Stromal cell of bone marrow (primary cell): ENCODE data around the gene BDH1.

Experiments used
- DNase-seq: peaks from one replicate; pipeline ENCODE4 v3.0.0-alpha.2; 2012; ENCODE audit warnings: low read depth

BDH1 gene

DNA sequence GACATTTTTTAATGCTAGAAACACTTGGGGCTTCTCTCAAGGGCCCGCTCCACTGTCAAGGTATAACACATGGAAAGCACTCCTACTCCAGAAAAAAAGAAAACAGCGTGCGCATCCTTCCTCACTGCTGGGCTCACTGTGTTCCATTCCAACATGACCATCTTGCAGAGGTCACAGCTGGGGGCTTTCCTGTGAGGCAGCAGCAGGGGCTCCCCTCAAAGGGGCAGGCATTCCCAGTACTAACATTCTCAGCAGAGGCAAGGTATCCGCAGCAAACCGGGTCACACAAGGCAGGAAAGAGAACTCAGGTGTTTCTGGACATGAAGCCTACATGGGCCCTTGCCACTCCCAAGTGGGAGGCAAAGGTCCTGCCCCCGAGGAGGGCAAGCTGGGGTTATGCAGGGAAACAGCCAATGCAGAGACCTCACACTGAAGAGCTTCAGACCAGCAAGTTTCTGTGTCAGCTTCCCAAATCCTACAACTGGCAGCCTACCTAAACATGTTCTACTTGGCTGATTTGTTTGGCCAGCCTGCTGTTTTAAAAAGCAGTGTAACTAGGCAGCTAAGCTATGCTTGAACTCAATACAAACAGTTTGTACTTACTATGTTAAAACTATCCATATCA is 6.4 kb downstream of the BDH1 start:
- no peak for DNase-seq

DNA sequence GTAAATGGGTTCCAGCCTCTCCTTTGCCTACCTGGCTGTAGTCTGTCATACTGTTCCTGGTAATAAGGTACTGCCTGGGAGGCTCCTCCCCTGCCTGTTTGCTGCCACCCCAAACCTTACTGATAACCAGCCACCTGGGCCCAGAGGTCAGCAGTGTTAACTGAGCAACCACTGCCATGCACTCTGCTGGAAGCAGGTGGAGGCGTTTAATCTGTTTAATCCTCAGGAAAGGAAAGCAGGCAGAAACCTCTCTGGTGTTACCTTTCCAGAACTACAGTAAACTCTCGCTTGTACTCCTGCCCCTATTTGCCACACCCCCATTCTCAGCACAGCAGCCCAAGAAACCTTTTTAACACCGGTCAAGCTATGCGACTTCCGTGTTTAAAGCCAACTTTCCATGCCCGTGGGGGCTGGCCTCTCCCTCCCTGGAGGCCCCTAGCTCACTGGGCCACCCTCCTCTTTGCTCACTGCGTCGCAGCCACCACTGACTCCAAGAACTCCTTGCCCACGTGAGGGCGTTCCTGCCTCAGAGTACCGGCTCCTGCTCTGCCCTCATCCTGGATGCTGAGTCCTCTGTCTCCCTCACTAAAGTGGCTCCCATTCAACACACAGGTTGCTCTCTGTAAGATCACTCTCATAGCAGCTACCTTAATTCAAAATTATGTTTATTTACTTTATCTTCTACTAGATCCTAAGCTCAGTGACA is 8.3 kb downstream of the BDH1 start:
- no peak for DNase-seq

DNA sequence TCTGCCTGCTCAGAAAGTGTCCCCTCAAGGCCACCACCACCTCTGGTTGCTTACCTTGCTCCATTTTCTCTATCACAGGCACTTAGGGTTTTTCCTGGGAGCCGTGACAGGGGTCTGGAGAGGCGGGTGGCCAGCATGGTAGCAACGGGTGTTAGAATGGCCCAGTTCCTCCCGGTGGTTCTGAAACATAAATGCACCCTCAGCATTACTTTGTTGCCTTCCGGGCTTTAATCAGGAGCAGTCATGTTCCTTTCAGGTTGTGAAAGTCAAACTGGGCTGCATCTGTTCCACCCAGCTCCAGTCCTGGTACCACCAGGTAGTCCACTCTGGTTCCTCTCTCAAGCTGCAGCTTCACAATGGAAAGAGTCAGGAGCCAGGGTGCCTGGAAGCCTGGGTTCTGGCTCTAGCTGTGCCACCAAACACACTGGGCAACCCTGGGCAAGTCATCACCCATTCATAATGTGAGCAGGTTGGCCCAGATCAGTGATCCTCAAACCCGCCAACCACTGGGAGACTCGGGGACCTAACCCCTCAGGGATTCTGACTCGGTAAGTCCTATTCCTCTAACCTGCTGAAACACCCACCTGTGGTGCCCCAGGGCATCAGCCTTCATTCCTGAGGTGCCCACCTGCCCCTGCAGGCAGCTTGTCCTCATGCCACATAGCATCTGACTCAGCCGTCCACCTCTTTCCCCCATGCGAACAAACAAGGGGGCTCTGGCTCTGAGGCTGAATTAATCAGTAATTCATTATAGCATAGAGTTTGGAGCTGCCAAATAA is 9.3 kb downstream of the BDH1 start:
- DNase-seq, result no peak

DNA sequence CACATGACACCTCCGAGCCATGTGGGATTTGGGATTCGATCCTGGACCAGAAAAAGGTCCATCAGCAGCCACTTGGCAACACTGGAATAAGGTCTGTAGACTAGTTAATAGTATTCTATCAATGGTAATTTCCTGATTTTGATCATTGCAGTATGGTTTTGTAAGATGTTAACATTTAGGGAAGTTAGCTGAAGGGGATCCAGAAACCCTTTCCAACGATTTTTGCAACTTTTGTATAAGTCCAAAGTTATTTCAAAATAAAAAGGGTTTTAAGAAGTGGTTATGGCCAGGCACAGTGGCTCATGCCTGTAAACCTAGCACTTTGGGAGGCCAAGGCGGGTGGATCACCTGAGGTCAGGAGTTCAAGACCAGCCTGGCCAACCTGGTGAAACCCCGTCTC is 10.2 kb downstream of the BDH1 start:
- no peak for DNase-seq

DNA sequence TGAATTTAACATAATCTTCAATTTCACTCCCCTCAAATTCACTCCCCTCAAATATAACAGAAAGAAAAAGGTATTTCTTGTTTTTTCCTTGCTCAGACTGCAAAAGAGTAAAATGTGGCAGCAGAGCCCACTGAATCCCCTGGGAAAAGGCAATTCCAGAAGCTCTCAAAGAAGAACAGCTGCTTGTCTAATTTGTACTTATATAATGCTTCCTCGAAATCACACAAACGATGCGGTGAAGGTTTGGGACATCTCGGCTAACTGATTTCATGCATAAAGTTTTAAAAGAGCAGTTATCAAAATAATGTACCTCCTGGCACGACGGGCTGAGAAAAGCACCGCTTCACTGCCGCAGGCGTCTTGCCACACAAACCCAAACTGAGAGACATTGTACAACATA is 10.7 kb downstream of the BDH1 start:
- no peak for DNase-seq

DNA sequence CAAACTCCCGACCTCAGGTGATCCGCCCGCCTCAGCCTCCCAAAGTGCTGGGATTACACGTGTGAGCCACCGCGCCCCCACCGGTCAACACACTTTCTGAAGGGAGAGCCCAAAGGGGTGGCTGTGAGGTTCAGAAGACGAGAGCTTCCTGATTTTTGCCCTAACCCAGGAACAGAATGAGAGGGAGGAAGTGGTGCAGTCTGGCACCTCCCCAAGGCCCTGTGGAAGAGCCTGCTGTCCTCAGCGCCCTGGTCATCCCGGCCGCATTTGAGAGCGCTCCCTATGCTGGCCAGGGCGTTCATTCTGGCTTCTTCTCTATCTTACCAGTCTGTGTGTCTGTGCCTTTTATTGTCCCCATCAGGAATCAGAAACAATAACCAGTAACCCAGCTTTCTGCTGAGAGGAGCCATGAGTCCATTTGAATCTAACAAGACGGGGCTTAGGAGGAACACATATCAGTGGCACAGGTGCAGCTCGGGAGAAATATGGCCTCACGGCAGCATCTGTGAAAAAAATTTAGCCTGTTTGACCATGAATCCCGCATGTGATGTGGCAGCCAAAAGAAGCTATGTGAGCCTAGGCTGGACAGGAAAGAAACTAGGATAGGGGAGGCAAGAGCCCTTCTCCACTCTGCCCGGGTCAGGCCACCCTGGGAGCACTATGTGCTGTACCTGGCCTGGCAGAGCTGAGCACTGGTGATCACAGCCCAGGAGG is 12.9 kb downstream of the BDH1 start:
- no peak for DNase-seq

DNA sequence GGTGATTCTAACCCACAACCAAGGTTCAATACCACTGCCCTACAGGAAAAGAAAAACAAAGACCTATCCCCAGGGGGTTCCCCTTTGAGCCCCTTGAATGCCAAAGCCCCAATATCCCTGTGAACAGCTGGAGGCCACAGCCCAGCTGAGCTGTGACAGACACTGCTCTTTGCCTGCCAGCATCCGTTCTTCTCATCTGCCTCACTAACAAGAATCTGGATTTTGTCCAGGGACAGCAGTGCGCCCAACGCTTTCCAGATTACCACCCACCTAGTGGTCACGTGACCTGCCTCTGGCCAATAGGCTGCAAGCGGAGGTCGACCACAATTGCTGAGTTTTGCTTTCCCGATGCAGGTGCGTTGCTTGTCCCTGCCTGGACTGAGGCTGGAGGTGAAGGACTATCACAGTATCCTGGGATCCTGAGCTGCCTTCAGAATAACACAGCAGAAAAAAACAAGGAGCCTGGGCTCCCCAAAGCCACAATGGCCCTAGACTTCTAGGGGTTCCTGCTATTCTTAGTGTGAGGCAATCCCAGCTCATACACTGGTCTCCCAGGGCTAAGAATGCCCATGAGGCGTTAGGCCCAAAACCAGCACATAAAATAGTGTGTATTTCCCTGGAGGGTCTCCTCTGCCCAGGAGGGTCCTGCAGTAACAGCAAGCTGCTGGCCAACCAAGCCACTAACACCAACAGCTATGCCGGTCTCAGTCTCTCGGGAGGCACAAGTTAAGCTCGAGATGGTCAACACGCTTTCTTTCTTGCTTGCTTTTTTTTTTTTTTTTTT is 13.8 kb downstream of the BDH1 start:
- no peak for DNase-seq

DNA sequence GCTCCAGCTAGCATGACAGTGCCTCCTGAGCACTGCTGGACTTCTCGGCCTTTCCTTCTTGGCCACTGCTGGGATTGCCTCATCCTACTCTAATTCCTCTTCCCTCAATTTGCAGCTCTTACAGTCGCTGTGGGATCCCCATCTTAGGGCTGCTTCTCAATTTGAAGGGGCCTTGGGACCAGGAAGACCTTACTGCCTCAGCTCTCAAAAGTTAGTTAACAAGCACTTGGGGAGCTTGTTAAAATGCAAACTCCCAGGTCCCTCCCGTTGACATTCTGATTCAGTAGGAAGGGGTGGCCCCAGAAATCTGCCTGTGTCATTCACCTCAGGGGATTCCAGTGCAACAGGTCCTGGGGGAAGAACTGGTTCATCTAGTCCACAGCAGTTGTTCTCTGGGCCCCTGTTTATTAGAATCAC is 14.8 kb downstream of the BDH1 start:
- no peak for DNase-seq

DNA sequence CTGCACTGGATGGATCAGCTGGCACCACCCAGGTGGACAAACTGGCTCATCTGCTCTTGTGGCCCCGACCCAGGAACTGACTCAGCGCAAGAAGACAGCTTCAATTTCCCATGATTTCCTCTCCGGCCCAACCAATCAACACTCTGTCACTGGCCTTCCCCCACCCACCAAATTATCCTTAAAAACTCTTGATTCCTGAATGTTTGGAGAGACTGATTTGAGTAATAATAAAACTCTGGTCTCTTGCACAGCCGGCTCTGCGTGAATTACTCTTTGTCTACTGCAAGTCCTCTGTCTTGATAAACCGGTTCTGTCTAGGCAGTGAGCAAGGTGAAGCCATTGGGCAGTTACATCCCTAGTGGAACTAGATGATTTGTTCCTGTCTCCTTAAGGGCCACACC is 16.1 kb downstream of the BDH1 start:
- no peak for DNase-seq

DNA sequence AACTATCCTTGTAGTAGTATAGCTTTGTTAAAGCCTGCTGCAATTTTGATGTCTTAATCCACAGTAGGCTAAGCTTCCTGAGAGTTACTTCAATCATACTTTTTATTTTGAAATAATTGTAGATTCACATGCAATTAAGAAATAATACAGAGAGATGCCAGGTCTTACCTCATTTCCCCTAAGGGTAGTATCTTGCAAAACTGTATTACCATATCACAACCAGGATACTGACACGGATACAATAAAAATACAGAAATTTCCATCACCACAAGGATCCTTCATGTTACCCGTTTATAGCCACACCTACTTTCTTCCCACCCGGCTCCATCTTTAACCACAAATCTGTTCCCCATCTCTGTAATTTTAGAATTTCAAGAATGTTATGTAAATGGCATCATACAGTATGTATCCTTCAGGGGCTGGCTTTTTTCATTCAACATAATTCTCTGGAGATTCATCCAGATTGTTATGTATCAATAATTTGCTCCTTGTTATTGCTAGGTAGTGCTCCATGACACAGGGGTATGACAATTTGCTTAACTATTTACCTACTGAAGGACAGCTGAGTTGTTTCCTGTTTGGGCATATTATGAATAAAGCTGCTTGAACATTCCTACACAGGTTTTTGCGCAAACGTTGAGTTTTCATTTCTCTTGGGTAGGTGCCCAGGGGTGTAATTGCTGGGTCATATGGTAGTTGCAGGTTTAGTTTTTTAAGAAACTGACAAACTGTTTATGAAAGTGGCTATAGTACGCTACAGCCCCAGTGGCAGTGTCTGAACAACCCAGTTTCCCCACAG is 21.6 kb downstream of the BDH1 start:
- no peak for DNase-seq

DNA sequence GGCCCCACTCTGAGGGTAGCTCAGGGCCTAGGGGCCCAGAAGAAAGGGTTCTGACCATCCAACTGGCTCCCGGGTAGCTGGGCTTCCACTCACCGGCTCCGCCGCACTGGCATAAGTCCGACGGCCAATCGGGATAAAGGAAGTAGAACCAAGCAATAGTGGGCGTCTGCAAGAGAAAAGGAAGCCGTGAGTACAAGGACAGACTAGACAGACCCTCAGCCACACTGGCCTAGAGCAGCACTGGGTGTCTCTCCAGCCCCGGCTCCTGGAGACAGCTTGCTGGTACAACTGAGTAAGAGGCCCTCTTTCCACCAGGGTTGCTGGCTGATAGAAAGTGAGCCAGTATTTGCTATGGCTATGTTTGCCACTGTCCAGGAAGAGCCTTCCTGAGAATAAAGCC is 22.4 kb downstream of the BDH1 start:
- no peak for DNase-seq

DNA sequence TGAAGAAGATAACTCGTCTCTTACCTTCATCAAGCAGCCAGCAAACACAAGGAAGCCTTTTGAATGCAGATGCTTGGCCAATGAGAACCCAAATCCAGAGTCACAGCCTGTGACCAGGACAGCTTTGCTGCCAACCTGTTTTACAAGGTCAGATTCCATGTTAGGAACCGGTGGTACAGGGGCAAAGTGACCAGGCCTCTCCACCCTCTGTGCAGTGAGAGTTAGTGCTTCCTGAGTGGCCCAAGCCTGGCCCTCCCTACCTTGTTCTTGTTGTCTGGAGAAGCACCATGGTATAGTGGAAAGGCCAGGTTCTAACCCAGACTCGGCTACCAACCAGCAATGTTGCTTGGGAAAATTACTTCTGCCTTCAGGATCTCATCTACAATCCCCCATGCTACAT is 23.4 kb downstream of the BDH1 start:
- DNase-seq, result no peak

DNA sequence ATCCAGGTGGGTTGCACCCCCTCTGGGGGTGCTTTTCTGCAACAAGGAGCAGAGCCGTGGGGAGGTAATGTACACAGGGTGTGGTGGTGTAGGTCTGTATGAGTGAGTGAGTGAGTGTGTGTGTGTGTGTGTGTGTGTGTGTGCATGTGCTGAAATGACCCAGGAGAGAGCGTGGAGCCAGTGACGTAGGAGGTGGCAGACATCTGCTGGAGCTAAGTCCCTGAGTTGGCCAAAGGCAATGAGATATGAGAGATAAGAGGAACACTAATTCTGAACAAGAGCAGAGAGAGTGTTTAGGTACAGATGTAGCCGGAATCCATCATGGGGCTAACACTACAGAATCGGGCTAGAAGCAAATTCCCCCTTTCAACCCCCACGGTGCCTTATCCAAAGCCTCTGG is 27.6 kb downstream of the BDH1 start:
- no peak for DNase-seq

DNA sequence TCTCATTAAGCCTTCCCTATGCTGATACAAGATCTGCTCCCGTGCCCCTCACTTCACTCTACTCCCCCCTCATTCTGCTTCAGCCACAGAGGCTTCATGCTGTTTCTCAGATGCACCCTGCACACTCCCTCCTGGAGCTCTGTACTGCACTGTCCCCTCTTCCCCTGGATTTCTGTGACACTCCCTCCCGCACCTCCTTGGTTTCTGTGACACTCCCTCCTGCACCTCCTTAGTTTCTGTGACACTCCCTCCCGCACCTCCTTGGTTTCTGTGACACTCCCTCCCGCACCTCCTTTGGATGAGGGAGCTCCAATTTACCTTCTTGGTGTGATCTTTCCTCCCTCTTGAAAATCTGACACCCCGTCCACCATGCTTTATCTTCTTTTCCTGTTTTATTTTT is 28.2 kb downstream of the BDH1 start:
- no peak for DNase-seq

DNA sequence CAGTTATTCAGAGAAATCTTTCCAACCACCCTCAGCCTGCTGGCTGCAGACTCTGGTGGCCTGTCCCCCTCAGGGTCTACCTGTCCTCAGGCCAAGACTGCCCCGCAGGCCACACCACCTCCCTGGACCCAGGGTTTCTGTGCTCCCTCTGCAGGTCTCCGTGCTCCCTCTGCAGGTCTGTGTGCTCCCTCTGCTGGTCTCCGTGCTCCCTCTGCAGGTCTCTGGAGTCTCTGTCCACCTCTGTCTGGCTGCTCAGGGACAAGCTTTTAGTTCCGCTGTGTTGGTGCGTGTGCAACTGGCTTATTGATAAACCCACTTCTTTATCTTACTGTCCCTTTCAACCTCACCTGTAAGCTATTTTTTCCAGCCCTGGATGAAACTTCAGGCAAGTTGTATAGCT is 30.1 kb downstream of the BDH1 start:
- no peak for DNase-seq

DNA sequence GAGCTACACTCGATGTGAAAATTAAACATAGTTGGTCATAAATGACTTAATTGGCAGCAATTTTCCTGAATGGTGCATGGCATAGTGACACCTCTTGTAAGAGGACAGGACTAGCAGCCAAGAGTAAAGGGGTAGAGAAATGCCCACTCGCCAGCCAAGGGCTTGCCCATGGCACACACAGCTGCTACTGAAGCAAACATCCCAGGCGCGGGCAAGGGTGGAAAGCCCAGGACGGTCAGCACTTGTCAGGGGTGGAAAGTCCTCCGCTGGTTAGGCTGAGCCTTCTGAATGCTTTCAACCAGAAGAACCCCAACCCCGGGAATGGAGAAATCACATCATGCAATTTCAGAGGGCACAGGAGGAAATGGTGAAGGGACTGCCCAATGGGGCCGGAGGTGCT is 31.6 kb downstream of the BDH1 start:
- DNase-seq, result no peak

DNA sequence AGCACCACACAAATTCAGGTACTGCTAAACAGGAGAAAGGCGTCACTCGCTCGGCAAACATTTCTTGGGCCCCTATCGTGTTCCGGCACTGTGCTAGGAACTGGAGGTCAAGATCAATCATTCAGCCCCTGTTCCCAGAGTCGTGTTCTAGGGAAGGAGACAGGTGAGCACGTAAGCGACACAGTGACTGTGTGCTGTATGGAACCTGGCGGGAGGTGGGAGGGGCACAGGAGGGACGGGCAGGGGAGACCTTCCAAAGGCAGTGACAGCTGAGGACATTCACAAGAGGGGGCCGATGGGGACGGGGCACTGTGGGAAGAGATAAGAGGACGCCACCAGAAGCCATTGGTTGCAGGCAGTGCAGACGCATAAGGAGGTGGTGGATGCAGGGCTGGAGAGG is 32.2 kb downstream of the BDH1 start:
- no peak for DNase-seq

DNA sequence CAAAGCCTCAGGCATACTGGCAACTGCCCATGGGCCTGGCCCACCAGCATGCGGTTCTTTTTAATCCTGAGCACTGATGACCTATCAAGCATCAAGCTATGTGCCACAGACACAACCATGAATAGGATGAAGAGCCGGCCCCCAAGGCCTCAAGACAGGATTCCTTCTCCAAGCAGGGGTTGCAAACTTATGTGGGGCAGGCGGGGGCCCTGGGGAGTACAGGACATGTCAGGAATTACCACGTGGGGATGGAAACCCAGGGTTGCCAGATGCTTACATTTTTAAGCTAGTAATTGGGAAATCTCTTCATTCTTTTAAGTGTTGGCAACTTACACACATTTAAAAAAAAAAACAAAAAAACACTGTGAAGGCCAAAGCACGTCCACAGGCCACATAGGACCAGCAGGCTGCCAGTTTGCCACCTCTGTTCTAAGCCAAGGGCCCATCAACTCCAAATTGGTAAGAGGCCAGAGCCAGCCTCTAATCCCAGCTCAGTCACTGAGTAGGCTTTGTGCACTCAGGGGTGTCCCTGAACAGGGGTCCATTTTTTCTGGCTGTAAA is 32.8 kb downstream of the BDH1 start:
- no peak for DNase-seq

DNA sequence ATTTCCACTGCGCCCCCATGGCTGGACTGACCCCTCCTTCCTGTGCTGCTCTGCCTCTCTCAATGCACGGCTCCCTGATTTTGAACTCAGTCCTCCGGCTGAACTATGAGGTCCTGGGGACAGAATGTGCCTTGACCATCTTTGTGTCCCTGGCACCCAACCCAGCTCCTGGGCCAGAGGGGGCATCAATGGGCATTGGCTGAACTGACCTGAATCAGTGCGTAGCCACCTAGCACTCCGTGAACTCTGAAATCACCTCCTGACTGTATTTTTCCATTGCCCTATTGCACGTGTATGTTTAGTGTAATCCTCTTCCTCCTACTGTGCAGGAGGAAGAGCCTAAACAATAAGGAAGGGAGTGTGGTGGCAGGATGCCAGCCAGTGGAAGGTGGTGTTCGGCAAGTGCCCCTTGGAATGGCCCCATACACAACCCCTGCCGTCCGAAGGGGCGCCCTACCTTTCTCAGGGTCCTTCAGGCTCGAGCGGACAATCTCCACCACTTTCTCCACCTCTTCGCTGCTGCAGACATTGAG is 33.5 kb downstream of the BDH1 start:
- DNase-seq, result no peak
